Thoracic aorta (tissue), 2 donors: Measurements from ENCODE around the gene GTF3C5. TPM values are rescaled to one million over a fixed set of nuclear protein-coding genes. Genes with fewer than 3 reads are reported as not detected.

ENCODE experiments used
- ATAC-seq: fragments of 150-250 bp; one replicate; pipeline ENCODE4 v1.8.0; 2017; ENCODE audit warnings: low read depth; ENCODE audit not compliant: insufficient number of reproducible peaks, low FRiP score
- DNase-seq: peaks from one replicate; pipeline ENCODE4 v3.0.0-alpha.2; 2020; ENCODE audit warnings: low spot score
- H3K27ac ChIP-seq, 2 donors: fragments of 200-600 bp; sonication (generic); 1 replicate in 1 of 2; 2 replicates in 1 of 2; pipeline ENCODE4 v1.5.1; 2016; ENCODE audit warnings: mild to moderate bottlenecking in 2 of 2, moderate library complexity in 2 of 2
- H3K27me3 ChIP-seq: fragments of 200-600 bp; sonication (generic); replicated peaks from 2 replicates; pipeline ENCODE4 v1.6.0; 2016; ENCODE audit warnings: mild to moderate bottlenecking; ENCODE audit not compliant: insufficient read depth
- H3K36me3 ChIP-seq: fragments of 200-600 bp; sonication (generic); one replicate; pipeline ENCODE4 v1.5.1; 2016
- H3K4me1 ChIP-seq, 2 donors: fragments of 200-600 bp; sonication (generic); 1 replicate in 1 of 2; 2 replicates in 1 of 2; pipeline versions ENCODE4 v1.5.1 to v1.6.0; 2016; ENCODE audit warnings: low read depth in 2 of 2, mild to moderate bottlenecking in 1 of 2; ENCODE audit not compliant: control insufficient read depth in 1 of 2
- H3K4me3 ChIP-seq: fragments of 200-600 bp; sonication (generic); 2 replicates; pipeline ENCODE4 v1.5.1; 2016; ENCODE audit warnings: mild to moderate bottlenecking
- H3K9me3 ChIP-seq: fragments of 200-600 bp; sonication (generic); 2 replicates; pipeline ENCODE4 v1.5.1; 2016
- total RNA-seq, 2 donors: library from RNA; depleted of rRNA; stranded (reverse); fragments of >200 nt; gene quantifications; one replicate each; pipeline versions ENCODE4 v1.1.0 to v1.2.3, GENCODE V29; 2016
- TF ChIP-seq, protein P1 (sequence below): fragments of 200-600 bp; sonication (generic); IDR thresholded peaks from one replicate; pipeline ENCODE4 v1.5.1; 2019; ENCODE audit warnings: antibody characterized with exemption

The GTF3C5 gene
- total RNA-seq, 2 donors from 2014 or later, result 40.6 to 54.3 TPM

DNA sequence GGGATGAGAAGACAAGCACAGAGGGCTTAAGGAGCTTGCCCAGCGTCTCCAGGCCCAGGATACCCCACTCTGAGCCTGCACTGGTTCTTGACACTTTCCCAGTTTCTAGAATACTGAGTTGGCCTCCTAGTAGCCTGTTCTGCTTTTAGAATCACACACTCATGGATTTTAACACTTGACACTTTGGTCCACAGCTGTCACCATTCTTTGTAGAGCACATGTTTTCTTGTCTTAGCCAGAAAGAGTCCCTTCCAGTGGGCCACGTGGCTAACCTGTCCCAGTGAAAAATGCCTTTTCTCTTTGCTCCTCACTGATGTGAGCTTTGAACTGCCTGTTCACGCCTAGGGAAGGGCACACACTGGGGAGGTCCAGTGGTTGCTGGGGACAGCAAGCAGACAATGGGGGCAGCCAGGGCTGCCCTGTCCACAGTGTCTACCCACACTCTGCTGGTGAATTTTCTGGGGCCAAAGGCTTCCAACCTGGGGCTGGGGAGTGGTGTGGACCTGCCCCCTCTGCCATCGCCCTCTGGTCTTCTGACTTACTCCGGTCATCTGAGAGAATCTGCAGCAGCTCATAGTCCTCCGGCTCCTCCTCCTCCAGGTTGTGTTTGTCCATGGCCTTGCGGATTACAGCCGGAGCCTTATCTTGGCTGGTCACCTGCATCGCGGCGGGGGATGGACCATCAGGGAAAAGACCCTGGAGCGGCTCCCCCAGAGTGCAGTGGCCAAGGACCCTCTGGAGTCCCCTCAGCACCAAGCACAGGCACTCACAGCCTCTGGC lies 69.1 kb downstream of the GTF3C5 start:
- DNase-seq (no peak), ATAC-seq (no peak)
- H3K36me3 ChIP-seq, result peaks cover 69% of the 10 kb centered on the region
- H3K9me3 ChIP-seq, result peaks cover 10% of the 10 kb centered on the region
- TF ChIP-seq, protein P1, sequence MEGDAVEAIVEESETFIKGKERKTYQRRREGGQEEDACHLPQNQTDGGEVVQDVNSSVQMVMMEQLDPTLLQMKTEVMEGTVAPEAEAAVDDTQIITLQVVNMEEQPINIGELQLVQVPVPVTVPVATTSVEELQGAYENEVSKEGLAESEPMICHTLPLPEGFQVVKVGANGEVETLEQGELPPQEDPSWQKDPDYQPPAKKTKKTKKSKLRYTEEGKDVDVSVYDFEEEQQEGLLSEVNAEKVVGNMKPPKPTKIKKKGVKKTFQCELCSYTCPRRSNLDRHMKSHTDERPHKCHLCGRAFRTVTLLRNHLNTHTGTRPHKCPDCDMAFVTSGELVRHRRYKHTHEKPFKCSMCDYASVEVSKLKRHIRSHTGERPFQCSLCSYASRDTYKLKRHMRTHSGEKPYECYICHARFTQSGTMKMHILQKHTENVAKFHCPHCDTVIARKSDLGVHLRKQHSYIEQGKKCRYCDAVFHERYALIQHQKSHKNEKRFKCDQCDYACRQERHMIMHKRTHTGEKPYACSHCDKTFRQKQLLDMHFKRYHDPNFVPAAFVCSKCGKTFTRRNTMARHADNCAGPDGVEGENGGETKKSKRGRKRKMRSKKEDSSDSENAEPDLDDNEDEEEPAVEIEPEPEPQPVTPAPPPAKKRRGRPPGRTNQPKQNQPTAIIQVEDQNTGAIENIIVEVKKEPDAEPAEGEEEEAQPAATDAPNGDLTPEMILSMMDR, result no peak
- H3K27ac ChIP-seq, result no peak overlapping the region
- H3K27me3 ChIP-seq, result no peaks in the 10 kb centered on the region
- H3K4me1 ChIP-seq, result no peaks in the 10 kb centered on the region
- no peak overlapping the region for H3K4me3 ChIP-seq

DNA sequence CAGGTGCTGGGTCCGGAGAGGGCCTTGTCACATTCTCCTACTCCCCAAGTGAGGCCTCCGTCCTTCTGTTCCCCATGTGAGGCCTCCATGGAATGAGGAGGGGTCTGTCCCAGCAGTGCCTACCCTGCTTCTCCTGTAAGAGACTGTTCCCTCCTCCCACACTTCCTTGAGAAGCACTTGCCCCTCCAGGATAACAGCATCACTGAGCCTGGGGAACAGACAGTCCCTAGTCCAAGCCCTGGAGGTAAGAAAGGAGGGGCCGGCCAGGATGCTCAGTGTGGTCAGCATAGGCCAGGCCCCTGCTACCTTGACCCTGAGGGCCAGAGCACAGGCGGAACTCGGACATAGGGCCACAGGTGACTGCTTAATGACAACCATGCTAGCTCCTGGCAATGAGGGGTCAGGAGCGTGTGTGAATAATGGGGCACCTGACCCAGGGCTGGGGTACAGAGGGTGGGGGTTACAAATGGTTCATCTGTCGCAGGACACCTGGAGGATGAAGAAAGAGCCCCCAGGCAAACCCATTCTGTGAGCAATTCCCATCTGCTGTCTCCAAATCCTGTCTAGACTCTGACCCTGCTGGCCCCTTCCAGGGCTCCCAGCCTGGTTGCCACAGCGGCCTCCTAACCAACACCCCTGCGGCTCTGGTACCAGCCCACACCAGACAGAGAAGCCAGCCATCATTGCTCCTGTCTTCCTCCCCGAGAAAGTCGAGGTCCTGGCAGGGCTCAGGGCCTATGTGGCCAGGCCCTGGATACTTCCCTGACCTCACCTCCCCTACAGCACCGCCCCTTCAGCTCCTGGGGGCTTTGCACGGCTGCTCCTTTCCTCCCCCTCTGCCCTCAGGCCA lies 69.9 kb downstream of the GTF3C5 start:
- Histone ChIP-seq H3K27me3 (no peaks in the 10 kb centered on the region), H3K27ac (no peak overlapping the region), H3K9me3 (peaks cover 8% of the 10 kb centered on the region), H3K4me3 (no peak overlapping the region), H3K36me3 (peaks cover 73% of the 10 kb centered on the region), H3K4me1 (no peaks in the 10 kb centered on the region)
- DNase-seq (no peak), ATAC-seq (no peak)
- TF ChIP-seq, protein P1, result no peak

DNA sequence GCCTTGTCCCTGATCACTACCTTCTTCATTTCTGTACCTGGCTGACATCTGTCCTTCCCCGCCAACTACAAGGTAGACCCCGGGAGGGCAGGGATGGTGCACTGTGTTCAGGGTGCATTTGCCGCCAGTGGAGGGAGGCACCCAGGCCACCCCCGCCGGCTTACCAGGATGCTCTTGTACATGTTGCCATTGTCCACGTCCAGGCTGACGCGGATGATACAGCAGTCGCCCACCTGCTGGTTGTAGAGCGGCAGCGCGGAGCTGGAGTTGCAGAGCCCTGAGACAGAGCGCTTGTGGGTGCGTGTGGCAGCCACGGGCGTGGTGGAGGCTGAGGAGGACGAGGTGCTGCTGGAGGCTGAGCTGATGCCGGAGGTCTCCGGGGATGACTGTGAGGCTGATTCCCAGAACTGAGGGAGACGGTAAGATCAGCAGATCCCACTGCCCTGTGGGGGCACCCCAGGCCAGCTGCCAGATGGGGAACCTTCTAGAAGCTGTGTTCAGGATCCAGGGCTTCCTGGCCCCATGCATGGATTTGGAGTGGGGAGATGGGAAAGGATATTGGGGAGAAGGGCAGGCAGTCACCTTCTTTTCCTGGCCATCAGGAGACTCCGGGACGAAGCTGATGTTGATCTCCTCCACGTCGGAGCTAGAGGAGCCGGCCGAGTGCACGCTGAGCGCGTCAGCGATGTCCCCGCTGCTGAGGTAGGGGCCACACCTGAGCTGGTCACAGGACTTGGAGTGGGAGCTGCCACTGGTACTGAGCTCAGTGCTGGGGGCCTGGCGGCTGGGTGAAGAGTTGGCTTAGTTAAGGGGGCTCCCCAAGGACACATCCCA lies 70.8 kb downstream of the GTF3C5 start:
- Histone ChIP-seq H3K27me3 (no peaks in the 10 kb centered on the region), H3K27ac (no peak overlapping the region), H3K4me3 (no peak overlapping the region), H3K36me3 (peaks cover 80% of the 10 kb centered on the region), H3K9me3 (peaks cover 3% of the 10 kb centered on the region), H3K4me1 (no peaks in the 10 kb centered on the region)
- no peak for ATAC-seq
- DNase-seq, result no peak
- TF ChIP-seq, protein P1, result no peak

DNA sequence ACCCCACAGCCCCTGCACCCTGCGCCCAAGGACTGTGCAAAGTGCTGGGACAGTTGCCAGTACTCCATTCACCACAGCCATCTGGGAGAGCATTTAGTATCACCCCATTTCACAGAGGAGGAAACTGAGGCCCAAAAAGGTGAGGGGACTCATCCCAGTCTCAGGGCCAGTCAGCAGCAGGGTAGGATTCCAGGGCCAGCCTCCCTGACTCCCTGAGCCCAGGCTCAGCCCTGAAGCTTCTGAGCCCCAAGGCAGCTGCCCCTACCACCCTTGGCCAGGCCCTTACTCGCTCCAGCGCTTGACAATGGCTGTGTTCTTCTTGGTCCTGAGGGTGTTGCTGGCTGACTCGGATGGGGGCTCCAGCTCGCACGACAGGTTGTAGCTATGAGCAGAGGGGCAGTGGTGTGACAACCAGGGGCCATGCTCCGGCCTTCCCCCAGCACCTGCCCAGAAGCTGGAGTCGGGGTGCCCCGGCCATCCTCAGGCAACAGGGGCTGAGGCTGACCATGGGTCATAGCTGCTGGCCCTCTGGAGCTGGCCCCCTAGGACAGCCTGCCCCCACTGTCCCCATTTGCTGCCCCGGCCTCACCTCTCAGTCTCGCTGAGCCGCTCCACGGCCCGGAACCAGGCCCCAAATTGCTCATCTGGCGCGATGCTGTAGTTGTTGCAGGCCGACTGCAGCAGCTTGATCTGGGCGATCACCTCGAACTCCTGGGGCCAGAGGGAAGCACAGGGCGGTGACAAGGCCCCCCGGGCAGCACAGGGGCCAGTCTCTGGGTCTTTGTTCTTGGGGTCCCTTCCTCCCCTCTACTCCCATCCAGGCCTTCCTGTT lies 71.6 kb downstream of the GTF3C5 start:
- TF ChIP-seq, protein P1, result no peak
- no peak overlapping the region for H3K4me3 ChIP-seq
- H3K9me3 ChIP-seq, result no peaks in the 10 kb centered on the region
- peaks cover 86% of the 10 kb centered on the region for H3K36me3 ChIP-seq
- no peaks in the 10 kb centered on the region for H3K27me3 ChIP-seq
- no peak overlapping the region for H3K27ac ChIP-seq
- no peak for ATAC-seq
- DNase-seq, result no peak
- H3K4me1 ChIP-seq, result no peaks in the 10 kb centered on the region
